Epithelial cell of esophagus (primary cell): ENCODE results near the gene SGSH.

Source experiments
- DNase-seq: peaks from one replicate; pipeline ENCODE4 v3.0.0; 2010; ENCODE audit warnings: low read depth
- H3K4me3 ChIP-seq: 2 replicates; pipeline ENCODE4 v1.5.1; 2011; ENCODE audit warnings: mild to moderate bottlenecking, low read length, control low read depth
- CTCF ChIP-seq: IDR thresholded peaks from 2 replicates; pipeline ENCODE4 v1.5.1; 2011; ENCODE audit warnings: low read depth, mild to moderate bottlenecking, low read length, control low read depth, inconsistent platforms; ENCODE audit not compliant: insufficient read depth; ENCODE audit errors: missing control alignments

Gene SGSH

GRCh38 chr17:80176757-80177156 is 43.4 kb downstream of the SGSH start:
- no peak for DNase-seq
- H3K4me3 ChIP-seq, result no peak overlapping the region
- no peak for TF ChIP-seq CTCF

DNA sequence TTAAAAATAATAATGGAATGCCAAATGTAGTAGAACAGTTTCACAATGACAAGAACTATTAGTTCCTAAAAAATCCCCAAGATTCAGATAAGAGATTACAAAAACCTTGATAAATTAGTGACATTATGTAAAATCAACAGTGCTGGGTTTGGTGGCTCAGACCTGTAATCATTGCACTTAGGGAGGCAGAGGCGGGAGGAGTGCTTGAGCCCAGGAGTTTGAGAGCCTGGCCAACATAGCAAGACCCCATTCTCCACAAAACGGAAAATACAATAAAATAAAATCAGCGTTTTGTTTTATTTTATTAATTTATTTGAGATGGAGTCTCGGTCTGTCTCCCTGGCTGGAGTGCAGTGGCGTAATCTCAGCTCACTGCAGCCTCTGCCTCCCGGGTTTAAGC is 46.2 kb downstream of the SGSH start:
- DNase-seq, result no peak
- TF ChIP-seq CTCF, result no peak
- H3K4me3 ChIP-seq, result no peak overlapping the region

- no peak for TF ChIP-seq CTCF
- no peak overlapping the region for H3K4me3 ChIP-seq
- DNase-seq, result no peak
Measured at GRCh38 chr17:80173126-80173525, 47.0 kb downstream of the SGSH start.

DNA sequence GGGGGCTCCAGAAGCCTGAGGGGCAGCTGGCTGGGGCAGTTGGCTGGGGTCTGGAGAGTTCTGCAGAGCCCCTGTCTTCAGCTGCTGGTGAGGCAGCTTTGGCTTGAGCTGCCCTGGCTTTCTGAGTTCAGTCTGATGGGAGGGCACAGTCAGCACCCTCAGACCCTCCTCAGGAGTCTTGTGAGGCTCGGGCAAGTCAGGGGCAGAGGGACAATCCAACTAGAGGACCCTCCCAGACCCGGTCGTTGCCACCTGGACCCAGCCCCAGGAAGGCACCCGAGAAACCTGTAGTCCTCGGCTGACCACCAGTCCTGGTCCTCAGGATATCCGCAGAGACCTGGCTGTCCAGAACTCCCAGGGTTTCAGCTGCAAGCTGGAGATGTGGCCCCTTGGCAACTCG is 48.5 kb downstream of the SGSH start:
- no peak for DNase-seq
- no peak for TF ChIP-seq CTCF
- H3K4me3 ChIP-seq, result no peak overlapping the region

DNA sequence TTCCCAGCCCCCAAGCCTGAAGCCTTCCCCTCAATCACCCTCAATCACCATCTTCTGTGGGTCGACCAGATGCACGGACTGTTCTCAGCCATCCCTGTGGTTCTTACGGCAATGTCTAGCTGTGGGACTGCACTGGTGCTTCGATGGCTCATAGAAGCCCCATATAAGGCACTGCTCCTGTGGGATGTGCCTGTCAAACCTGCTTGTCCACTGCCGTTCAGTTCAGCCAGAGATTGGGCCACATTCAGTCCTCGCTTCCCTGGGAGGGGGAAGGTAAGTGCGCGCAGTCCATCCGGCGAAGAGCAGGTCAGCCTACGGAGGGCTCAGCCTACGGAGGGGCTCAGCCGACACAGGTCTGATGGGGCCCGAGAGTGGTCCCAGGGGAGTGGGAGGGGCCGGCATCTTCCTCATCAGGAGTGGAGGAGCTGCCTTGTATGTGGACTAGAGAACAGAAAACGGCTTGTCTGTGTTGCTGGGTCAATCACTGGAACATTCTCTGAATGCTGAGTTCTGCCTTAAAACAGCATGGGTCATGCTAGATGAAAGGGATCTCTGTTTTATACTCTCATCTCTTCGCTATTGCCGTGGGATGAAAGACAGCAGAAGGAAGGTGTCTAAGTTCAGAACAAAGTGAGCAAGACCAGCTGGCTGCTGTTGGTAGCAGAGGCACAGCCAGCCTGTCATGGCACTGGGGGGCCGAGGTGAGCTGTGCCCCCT is 50.2 kb downstream of the SGSH start, which contains the start of gene CARD14:
CARD14 (plus strand) TSS at position 247 of the 717 bp plus-strand sequence. CDS start 11,409 bp downstream, outside the sequence.
- peak; percentile 95 for DNase-seq
- peak within 1 kb of the TSS; percentile 59 for H3K4me3 ChIP-seq
- no peak for TF ChIP-seq CTCF

GRCh38 chr17:80169107-80169506 is 51.0 kb downstream of the SGSH start:
- no peak for DNase-seq
- TF ChIP-seq CTCF, result no peak
- no peak overlapping the region for H3K4me3 ChIP-seq

GRCh38 chr17:80168371-80168770 is 51.8 kb downstream of the SGSH start:
- H3K4me3 ChIP-seq, result no peak overlapping the region
- no peak for TF ChIP-seq CTCF
- no peak for DNase-seq
